ENCODE results near the gene ABLIM3.

DNA sequence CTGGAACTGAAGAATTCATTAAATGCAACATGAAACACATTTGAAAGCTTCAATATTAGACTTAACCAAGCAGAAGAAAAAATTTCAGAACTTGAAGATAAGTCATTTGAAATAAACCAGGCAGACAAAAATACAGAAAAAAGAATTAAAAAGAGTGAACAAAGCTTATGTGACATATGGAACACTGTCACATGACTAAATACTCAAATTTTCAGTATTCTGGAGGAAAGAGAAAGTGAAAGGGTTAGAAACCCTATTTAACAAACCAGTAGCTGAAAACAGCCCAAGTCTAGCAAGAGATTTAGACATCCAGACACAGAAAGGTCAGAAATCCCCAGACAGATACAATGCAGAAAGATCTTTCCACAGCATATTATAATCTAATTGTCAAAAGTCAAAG lies 41.4 kb upstream of the ABLIM3 start:
- TF ChIP-seq CTCF (conservative IDR thresholded peaks at IDR 0.05; ENCODE audit: low read length), result no peak
- TF ChIP-seq EZH2phosphoT487 (IDR thresholded peaks at IDR 0.05; ENCODE audit: borderline replicate concordance), result no peak
